HG02970 (cell line): ENCODE results near the gene BANF1.
A peak's percentile ranks its signal among the peaks of the same experiment; 100 is the strongest.

Source experiments
- ATAC-seq: cut with Tn5 transposase; IDR thresholded peaks from one replicate; pipeline ENCODE4 v1.9.1; 2021; ENCODE audit warnings: mild to moderate bottlenecking, moderate library complexity, moderate number of reproducible peaks; ENCODE audit not compliant: unreplicated experiment, low FRiP score

BANF1 gene

GRCh38 chr11:66001942-66002647, at the start of gene BANF1, which contains the start of gene EIF1AD:
Gene BANF1, plus strand, starts transcription at chr11:66002503. Its CDS starts 748 bp downstream, at chr11:66003251.
Gene EIF1AD, minus strand, starts transcription at chr11:66002157. Its CDS starts 1,768 bp downstream, at chr11:66000389.
- peak; percentile 77 for ATAC-seq

- no peak for ATAC-seq
These were observed 48.8 kb upstream of the BANF1 start for GRCh38 chr11:65953471-65953870.

- ATAC-seq: no peak
These were observed 47.5 kb upstream of the BANF1 start for GRCh38 chr11:65954771-65955170.

- no peak for ATAC-seq
These were observed 44.0 kb upstream of the BANF1 start for GRCh38 chr11:65958291-65958690.

GRCh38 chr11:65958774-65959420, 43.4 kb upstream of the BANF1 start:
- ATAC-seq: no peak

- ATAC-seq: no peak
These were observed 41.5 kb upstream of the BANF1 start for GRCh38 chr11:65960824-65961266.

GRCh38 chr11:65961267-65962140, 40.8 kb upstream of the BANF1 start, which contains the start of gene SART1:
Gene SART1, plus strand, starts transcription at chr11:65961734. Its CDS starts 47 bp downstream, at chr11:65961781.
- ATAC-seq: peak; percentile 83

GRCh38 chr11:65962141-65962564, 40.1 kb upstream of the BANF1 start:
- ATAC-seq: no peak

GRCh38 chr11:65964906-65965305, 37.4 kb upstream of the BANF1 start:
- ATAC-seq: no peak

GRCh38 chr11:65965986-65966762, 36.1 kb upstream of the BANF1 start:
- ATAC-seq: no peak

GRCh38 chr11:65967329-65967934, 34.9 kb upstream of the BANF1 start:
- ATAC-seq: no peak

GRCh38 chr11:65968600-65969482, 33.5 kb upstream of the BANF1 start:
- no peak for ATAC-seq

- no peak for ATAC-seq
These were observed 30.2 kb upstream of the BANF1 start for GRCh38 chr11:65972116-65972515.

GRCh38 chr11:65973439-65974110, 28.7 kb upstream of the BANF1 start:
- ATAC-seq: no peak

GRCh38 chr11:65975771-65976170, 26.5 kb upstream of the BANF1 start:
- no peak for ATAC-seq

- ATAC-seq: no peak
These were observed 25.8 kb upstream of the BANF1 start for GRCh38 chr11:65976216-65977176.
